HG03097 (cell line): ENCODE measurements around the gene ACAD10.
"Not testable (repeated sequence)": the region's sequence is repeated elsewhere in the genome, so short reads cannot be mapped to it uniquely, and the experiment has no call there.

Experiments
- ATAC-seq: cut with Tn5 transposase; IDR thresholded peaks from one replicate; pipeline ENCODE4 v1.9.1; 2021; ENCODE audit not compliant: unreplicated experiment, low FRiP score

ACAD10 gene

DNA sequence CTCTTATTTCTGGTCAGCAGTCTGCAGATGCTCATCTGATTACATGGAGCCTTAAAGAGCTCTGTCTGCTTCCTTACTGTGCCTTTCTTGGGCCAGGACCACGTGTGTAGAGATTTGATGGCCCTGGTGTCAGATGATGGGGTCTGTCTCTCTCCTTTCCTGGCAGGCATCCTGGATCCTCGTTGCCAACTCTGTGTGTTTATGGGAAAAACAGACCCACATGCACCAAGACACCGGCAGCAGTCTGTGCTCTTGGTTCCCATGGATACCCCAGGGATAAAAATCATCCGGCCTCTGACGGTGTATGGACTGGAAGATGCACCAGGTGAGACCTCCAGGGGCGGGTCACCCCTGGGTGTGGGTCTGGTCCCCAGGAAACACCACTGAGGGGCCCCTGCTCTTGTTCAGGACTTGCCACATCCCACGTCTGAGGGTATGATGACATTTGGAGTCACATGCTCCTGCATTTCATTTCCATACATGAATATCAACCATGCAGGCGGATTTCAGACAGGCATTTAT is 62.4 kb downstream of the ACAD10 start:
- no peak for ATAC-seq

DNA sequence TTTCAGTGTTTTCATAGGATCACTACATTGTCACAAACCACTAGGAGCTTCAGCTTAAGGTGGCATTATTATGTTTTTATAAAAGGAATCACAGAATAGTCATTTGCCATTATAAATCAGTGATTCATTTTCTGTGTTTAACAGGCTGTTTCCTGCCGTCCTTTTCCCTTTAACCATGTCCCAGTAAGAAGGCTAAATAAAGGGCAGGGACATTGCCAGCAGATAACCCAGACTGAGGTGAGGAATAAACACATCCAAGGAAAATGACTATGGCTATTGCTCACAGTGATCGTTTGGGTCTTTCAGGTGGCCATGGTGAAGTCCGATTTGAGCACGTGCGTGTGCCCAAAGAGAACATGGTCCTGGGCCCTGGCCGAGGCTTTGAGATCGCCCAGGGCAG is 63.0 kb downstream of the ACAD10 start:
- no peak for ATAC-seq

DNA sequence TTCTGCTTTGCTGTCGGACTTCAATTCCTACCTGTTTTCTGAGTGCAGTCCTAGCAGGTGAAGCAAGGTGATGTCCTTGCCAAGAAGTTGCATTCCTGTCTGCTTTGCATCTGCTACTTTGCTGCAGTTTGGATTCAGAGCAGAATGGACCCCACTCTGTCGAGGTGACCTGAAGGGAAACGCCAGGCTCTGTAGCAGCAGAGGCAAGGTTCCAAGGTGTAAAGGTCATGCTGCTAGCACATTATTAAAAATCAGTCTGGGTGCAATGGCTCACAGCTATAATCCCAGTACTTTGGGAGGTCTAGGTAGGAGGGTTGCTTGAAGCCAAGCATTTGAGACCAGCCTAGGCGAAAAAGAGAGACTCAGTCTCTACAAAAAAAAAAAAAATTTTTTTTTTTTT is 63.5 kb downstream of the ACAD10 start:
- ATAC-seq: no peak

- no peak for ATAC-seq
Measured at GRCh38 chr12:111753144-111753881, 67.5 kb downstream of the ACAD10 start.

- ATAC-seq: no peak
Measured at GRCh38 chr12:111754671-111755070, 68.8 kb downstream of the ACAD10 start.

- ATAC-seq: no peak
Measured at GRCh38 chr12:111756196-111756595, 70.3 kb downstream of the ACAD10 start.

DNA sequence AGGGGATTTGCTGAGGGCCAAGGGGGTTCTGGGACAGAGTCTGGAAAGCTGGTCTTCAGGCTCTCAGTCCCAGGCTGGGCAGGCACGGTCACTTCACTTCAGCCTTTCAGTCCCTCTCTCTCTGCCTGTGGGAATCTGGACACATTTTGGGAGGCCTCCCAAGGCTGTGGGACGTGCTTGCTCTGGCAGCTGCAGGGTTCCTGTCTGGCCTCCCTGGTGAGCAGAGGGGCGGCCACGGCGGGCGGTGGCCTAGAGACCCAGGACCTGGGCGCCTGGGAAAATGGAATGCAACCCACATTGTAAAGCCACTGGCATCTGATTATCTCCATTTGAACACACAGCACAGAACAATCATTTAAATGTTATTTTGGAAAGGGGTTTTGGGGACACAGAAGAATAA is 70.8 kb downstream of the ACAD10 start:
- no peak for ATAC-seq

DNA sequence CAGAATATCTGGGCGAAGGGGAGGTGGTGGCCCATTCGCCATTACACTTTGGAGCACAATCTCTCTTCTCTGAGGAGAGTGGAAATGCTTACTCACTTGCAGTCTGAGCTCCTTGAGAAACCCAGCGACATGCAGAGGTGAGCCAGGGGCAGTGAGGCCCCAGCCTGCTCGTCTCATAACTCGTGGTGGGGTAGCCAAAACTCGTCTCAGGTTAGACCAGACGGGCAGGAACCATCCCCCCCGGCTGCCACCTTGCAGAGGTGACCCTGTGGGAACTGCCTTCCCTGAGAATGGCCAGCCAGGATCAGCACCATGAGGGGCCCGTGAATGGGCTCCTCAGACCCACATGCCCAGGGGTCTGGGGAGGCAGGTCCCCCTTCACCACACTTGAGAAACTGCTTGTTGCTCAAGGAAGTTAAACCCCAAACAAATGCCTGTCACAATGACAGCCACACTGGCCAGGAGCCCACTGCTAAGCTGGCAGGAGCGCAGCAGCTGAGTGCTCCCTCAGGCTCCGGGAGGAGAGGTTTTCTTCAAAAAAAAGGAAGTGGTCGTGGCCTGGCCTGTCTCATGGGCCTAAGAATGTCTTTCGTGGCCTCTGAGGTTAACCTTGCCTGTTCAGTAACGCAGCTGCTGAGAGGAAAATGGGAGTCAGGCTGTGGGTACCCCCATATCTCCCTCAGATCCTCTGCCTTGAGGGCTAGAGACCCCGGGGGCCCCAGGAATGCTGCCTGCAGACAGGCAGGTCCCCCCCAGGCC is 71.7 kb downstream of the ACAD10 start:
- no peak for ATAC-seq

DNA sequence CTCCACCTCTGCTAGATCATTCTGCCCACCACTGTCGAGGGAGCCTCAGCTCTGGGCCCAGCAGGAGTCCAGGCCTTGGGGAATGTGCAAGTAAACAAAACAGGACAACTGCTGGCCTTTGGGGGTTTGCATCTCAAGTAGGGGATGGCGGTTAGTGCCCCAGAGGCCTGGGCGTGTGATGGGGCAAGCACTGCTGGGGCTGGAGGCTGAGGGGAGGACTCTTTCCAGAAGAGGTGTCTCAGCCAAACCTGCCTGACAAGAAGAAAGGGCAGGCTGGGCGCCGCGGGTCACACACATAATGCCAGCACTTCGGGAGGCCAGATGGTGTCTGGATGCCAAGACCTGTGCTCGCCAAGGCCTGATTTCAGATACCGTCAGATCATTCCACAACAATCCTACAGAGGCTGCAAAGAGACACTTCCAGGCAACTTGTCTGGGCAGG is 72.3 kb downstream of the ACAD10 start:
- ATAC-seq: no peak

DNA sequence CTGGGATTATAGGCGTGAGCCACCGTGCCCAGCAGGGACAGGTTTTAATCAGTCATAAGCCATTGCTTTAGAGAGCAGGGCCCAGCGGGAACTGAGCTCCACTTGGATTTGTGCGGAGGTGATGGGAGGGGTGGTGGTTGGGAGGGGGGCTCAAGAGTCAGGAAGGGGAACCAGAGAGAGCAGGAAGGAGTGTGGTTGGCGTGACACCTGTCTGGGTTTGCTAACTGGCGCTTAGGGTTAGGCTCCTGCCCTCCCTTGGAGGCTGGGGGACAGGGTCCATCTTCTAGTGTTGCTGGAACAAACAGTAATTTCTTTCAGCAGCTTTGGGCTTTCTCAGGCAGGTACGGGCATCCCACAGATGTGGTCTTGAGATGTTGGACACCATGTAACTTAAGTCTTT is 73.4 kb downstream of the ACAD10 start:
- no peak for ATAC-seq

DNA sequence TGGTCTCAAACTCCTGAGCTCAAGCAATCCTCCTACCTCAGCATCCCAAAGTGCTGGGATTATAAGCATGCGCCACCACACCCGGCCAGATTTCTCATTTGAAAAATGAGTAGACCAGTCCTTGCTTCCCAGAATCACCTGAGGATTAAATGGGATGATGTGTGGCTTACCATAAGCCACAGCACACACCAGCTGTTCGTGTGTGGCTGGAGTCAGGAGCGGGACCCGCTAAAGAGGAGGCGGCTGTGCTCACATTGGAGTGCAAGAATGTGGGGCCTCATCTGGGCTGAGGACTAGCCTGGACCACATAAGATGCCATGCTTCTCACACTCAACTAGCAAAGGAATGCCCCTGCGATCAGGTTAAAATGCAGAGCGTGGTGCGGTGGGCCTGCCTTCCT is 74.1 kb downstream of the ACAD10 start:
- no peak for ATAC-seq

DNA sequence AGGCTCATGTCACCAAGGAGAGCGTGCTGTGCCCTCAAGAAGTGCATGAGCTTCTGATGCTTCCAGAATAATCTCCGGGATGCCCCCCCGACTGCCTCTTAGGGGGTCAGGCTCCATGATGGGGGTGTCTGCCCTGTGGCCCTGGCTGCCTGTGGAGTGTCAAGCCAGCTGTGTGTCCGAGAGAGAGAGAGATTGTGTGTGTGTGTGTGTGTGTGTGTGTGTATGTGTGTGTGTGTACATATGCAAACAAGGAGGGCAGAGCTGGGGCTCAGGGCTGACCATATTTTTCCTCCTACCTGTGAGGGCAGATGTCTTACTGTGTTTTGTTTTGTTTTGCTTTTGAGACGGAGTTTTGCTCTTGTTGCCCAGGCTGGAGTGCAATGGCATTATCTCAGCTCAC is 75.2 kb downstream of the ACAD10 start:
- no peak for ATAC-seq

DNA sequence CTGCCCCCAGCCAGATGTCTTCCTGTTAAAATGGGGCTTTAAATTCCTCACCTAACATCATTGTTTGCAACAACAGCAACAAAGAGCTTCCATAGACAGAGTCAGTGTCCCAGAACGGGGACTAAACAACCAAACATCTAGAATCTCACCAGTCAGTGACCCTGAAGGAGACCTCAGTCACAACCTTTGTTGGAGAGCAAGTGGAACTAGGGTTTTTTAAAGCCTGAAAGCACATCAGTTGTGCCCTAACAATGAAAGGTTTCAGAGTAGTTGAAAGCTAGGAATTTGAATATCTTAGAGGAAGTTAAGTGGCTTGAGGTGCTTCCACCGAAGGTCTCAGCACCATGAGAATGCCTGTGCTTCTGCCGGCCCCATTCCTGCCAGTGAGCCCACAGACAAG is 75.9 kb downstream of the ACAD10 start:
- no peak for ATAC-seq

DNA sequence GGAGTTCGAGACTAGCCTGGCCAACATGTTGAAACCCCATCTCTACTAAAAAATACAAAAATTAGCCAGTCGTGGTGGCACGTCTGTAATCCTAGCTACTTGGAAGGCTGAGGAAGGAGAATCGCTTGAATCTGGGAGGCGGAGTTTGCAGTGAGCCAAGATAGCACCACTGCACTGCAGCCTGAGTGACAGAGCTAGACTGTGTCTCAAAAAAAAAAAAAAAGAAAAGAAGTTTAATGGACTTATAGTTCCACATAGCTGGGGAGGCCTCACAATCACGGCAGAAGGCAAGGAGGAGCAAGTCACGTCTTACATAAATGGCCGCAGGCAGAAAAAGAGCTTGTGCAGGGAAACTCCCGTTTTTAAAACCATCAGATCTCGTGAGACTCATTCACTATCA is 77.7 kb downstream of the ACAD10 start:
- not testable (repeated sequence) for ATAC-seq

DNA sequence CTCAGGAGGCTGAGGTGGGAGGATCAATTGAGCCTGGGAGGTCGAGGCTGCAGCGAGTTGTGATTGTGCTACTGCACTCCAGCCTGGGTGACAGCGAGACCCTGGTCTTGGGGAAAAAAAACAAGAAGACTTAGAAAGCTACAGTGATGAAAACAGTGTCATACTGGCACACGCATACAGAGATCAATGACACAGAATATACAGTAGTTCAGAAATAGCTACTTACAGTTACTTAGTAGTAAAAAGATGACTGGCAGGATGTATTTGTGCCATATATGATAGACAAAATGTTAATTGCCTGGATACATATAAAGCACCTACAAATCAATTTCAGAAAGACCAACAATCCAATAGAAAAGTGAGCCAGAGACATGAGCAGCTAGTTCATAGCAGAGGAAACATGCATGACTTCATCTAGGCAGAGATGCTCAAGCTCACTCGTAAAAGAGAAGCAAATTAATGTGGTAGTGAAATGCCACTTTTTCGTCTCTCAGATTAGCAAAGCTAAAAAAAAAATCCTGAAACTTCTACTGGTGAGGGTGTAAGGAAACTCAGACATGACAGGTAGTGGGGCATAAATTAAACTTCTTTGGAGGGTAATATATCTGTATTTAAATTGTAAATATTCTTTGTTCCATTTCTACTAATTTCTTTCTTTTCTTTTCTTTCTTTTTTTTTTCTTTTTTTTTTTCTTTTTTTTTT is 78.4 kb downstream of the ACAD10 start:
- no peak for ATAC-seq

DNA sequence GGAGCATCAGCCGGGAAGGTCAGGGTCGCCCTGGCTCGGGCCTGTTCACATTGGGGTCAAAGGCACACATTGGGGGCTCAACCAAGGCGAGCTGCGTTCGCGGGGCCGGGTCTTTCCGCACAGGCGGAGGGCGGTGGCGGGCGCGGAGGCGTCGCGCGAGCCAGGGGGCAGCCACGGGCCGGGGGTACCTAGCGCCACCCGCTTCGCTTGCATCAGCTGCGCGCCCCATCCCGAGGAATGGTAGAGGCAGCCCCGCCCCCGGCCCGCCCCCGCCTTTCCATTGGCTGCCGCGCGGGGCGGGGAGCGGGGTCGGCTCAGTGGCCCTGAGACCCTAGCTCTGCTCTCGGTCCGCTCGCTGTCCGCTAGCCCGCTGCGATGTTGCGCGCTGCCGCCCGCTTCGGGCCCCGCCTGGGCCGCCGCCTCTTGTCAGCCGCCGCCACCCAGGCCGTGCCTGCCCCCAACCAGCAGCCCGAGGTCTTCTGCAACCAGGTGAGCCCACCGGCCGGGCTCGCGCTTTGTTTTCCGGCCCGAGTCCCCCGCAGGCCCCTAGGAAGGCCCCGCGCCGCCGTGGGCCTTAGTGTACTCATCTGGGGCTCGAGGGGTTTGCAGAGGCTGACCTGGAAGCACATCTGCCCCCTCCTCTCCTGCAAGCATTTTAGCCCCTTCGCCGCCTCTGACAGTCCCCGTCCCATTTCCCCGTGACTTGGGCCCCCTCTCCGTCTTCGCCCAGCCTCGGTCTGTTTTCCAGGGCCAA is 80.9 kb downstream of the ACAD10 start, which contains the start of gene ALDH2:
Gene ALDH2 (plus strand): TSS at position 326 of the 754 bp plus-strand sequence. CDS start 50 bp downstream, at position 376.
- ATAC-seq: no peak

- no peak for ATAC-seq
Measured at GRCh38 chr12:111767362-111768158, 81.7 kb downstream of the ACAD10 start.

- no peak for ATAC-seq
Measured at GRCh38 chr12:111768159-111768895, 82.5 kb downstream of the ACAD10 start.

GRCh38 chr12:111769599-111769998 is 83.7 kb downstream of the ACAD10 start:
- no peak for ATAC-seq
